ENCODE results near the gene VPS51. TPM values are rescaled to one million over a fixed set of nuclear protein-coding genes. Genes with fewer than 3 reads are reported as not detected.

The VPS51 gene
- total RNA-seq, 4 donors from 2014 or later, result 204 to 298 (median 224) TPM

- intact Hi-C loops (cut with DNase I), result no loop called here
Measured at GRCh38 chr11:65119670-65119995, 23.6 kb downstream of the VPS51 start.

GRCh38 chr11:65120831-65121230 is 24.8 kb downstream of the VPS51 start:
- Histone ChIP-seq H3K4me3 (peak overlapping the region; percentile 68 to 90 (median 84)), H3K27ac (peak overlapping the region; percentile 96 to 98 (median 97)), H3K27me3 (no peaks in the 10 kb centered on the region), H3K4me1 (peaks cover 21 to 75% (median 30%) of the 10 kb centered on the region in 3 donors), H3K9me3 (no peaks in the 10 kb centered on the region), H3K36me3 (peaks cover 9 to 59% (median 29%) of the 10 kb centered on the region in 3 donors)
- TF ChIP-seq CTCF (IDR thresholded peaks at IDR 0.05) (no peak), POLR2A (IDR thresholded peaks at IDR 0.05) (no peak)
- 69 to 77% methylated on average over 3 of the region's 3 CpGs for WGBS, 2 donors
- no peak for DNase-seq
- intact Hi-C loops (cut with DNase I), result loop anchor here (10.0 kb wide), 1 partner anchor 54 kb away; the partner anchor contains the start of gene SPDYC

More at GRCh38 chr11:65119670-65119995, 23.6 kb downstream of the VPS51 start:
- Histone ChIP-seq H3K36me3 (peaks cover 5 to 58% (median 17%) of the 10 kb centered on the region in 3 donors), H3K4me3 (no peak overlapping the region), H3K27ac (peak overlapping the region in 2 of 4 donors; percentile 98), H3K4me1 (peaks cover 24 to 78% (median 30%) of the 10 kb centered on the region in 3 donors), H3K27me3 (no peaks in the 10 kb centered on the region), H3K9me3 (no peaks in the 10 kb centered on the region)
- TF ChIP-seq POLR2A (IDR thresholded peaks at IDR 0.05) (no peak), CTCF (IDR thresholded peaks at IDR 0.05) (no peak)
- DNase-seq, result no peak

DNA sequence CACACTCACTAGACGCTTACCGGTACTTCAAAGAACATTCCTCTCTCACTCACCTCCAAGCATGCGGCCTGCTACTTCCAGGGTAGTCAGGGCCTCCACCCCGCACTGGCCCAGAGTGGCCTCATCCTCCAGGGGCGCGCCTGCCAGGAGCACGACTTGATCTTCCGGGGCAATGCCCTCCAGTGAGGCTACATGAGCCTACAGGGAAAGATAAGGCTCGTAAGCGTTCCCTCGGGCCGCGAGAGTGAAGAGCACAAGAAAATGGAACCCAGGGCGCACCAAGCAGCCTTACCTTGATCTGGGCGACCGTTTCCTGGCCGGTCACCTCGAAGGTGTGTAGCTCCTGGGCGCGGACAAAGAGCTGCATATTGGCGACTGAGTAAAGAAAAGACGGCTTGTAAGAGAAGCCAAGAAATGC is 25.4 kb downstream of the VPS51 start:
- Histone ChIP-seq H3K27me3 (no peaks in the 10 kb centered on the region), H3K9me3 (no peaks in the 10 kb centered on the region), H3K4me1 (peaks cover 15 to 69% (median 24%) of the 10 kb centered on the region in 3 donors), H3K27ac (peak overlapping the region; percentile 96 to 98 (median 97)), H3K36me3 (peaks cover 15 to 63% (median 36%) of the 10 kb centered on the region in 3 donors), H3K4me3 (peak overlapping the region; percentile 68 to 90 (median 84))
- DNase-seq, result no peak
- TF ChIP-seq CTCF (IDR thresholded peaks at IDR 0.05), result no peak
- no peak for TF ChIP-seq POLR2A (IDR thresholded peaks at IDR 0.05)
- 1 to 4% methylated on average over 18 to 19 of the region's 22 CpGs for WGBS, 2 donors
- intact Hi-C loops (cut with DNase I), result loop anchor here (10.0 kb wide), 1 partner anchor 53 kb away; the partner anchor contains the start of gene SPDYC

DNA sequence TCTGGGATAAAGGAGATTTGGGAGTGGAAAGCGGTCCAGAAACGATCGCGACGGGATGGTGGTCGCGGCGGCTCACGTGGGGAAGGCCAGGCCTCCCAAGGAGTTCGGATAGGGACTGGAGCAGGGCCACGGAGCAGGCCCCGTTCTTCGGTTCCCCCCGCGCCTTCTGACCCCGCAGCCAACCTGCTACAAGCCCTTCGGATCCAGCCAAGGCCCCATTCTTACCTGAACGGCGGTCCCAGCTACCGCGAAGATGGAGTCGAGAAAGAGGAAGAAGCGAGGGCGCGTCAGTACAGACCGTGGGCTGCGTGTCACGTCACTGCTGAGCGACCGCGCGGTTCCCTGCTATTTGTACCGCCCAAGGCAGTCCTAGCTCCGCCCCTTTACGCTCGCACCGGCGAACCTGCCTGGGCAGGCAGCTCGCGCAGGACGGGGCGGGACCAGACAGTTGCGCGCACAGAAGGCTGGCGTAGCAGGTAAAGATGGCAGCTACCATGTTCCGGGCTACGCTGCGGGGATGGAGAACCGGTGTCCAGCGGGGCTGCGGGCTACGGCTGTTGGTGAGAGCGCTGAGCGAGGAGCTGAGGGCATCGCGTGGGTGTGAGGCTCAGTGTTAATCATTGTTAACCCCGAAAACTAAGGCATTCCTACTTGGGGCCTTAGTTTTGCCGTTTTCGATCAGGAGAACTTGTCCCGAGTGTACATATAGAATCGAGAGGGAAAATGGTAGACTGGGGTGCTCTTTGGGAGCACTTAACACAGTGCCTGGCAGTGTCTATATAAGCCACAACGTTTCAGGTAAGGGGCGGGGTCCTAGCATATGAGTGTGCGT is 26.1 kb downstream of the VPS51 start, which contains the start of the genes FAU and MRPL49:
FAU (minus strand) TSS at position 270 of the 832 bp plus-strand sequence. CDS start 321 bp downstream, outside the sequence.
MRPL49 (plus strand) TSS at position 457 of the 832 bp plus-strand sequence; CDS start at position 483, 26 bp downstream.
- 0 to 1% methylated on average over 7 to 32 of the region's 64 CpGs for WGBS, 2 donors
- peaks cover 19 to 70% (median 40%) of the 10 kb centered on the region in 3 donors for H3K36me3 ChIP-seq
- no peaks in the 10 kb centered on the region for H3K27me3 ChIP-seq
- peak within 1 kb of the TSS; percentile 68 to 90 (median 84) for H3K4me3 ChIP-seq
- H3K9me3 ChIP-seq, result no peaks in the 10 kb centered on the region
- TF ChIP-seq CTCF (IDR thresholded peaks at IDR 0.05) (peak in 2 of 6 experiments; percentile 9 to 54), POLR2A (IDR thresholded peaks at IDR 0.05) (peak in 3 of 4 donors; percentile 88 to 94 (median 89))
- H3K4me1 ChIP-seq, result peaks cover 10 to 62% (median 18%) of the 10 kb centered on the region in 3 donors
- peak within 1 kb of the TSS; percentile 96 to 98 (median 97) for H3K27ac ChIP-seq
- DNase-seq, result peak; percentile 95
- intact Hi-C loops (cut with DNase I), result loop anchor here (10.0 kb wide), 1 partner anchor 53 kb away; the partner anchor contains the start of gene SPDYC

All from esophagus squamous epithelium (tissue), 5 donors.